HG02970 (cell line): Measurements from ENCODE around the gene KRTAP5-9.
"Not testable (repeated sequence)": the region's sequence is repeated elsewhere in the genome, so short reads cannot be mapped to it uniquely, and the experiment has no call there.

ENCODE experiments used
- ATAC-seq: cut with Tn5 transposase; IDR thresholded peaks from one replicate; pipeline ENCODE4 v1.9.1; 2021; ENCODE audit warnings: mild to moderate bottlenecking, moderate library complexity, moderate number of reproducible peaks; ENCODE audit not compliant: unreplicated experiment, low FRiP score

The KRTAP5-9 gene

DNA sequence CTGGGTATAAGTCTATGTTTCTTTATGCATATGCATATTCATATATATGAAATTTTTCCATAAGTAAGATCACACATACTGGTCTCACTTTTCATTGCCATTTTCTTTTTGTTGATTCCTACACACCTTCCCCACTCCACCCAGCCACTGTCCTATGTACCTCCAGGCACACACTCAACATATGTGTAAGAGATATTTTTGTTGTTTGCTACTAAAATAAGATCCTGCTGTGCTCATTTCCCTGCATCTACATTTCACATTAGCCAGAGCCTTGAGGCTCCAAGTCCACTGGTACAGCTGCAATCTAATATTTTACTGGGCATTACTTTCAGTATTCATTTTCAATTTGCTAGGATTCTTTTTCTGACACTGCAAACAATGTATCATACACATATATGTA lies 9.0 kb downstream of the KRTAP5-9 start:
- ATAC-seq: no peak

DNA sequence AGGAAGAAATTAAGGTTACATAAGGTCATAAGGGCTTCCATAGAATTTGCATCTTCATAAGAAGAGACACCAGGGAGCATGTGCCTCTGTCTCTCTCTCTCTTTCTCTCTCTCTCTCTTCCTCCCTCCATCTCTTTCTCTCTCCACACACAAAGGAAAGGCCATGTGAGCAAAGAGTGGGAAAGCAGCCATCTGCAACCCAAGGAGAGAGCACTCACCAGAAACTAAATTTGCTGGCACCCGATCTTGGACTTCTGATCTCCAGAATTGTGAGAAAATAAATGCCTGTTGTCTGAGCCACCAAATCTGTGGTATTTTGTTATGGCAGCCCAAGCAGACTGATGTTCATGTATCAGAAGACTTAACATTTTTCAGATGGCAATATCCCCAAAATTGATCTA lies 10.8 kb downstream of the KRTAP5-9 start:
- ATAC-seq: no peak

DNA sequence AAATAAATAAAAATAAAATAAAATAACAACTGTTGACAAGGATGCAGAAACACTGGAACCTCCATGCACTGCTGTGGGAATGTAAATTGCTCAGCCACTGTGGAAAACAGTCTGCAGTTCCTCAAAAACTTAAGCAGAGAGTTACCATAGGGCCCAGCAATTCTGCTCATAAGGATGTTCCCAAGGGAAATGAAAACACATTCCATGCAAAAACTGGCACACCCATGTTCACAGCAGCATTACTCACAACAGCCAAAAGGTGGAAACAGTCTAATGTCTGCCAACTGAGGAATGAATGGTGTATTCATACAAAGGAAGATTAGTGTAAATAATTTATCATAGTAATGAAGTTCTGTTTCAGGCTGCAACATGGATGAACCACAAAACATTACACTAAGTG lies 13.9 kb downstream of the KRTAP5-9 start:
- ATAC-seq: no peak

DNA sequence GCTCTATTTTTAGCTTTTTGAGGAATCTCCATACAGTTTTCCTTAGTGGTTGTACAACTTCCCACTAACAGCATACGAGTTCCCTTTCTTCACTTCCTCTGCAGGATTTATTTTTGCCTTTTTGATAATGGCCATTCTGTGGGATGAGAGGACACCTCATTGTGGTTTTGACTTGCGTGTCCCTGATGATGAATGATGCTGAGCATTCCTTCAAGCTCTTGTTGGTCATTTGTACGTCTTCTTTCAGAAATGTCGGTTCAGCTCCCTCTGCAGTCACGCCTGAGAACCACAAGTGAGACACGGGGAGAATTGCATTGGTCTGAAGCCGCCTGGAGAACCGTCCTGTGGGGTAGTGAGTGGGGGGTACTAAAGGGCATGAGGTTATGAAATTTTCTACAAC lies 15.2 kb downstream of the KRTAP5-9 start:
- no peak for ATAC-seq

DNA sequence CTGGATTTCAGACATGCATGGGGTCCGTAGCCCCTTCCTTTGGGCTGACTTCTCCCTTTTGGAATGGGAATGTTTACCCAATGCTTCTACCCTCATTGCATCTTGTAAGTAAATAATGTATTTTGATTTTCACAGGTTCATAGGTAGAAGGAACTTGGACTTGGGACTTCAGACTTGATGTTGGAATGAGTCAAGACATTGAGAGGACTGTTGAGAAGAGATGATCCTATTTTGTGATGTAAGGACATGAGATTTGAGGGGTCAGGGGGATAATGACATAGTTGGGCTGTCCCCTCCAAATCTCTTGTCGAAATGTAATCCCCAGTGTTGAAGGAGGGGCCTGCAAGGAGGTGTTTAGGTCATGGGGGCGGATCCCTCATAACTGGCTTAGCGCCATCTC lies 16.2 kb downstream of the KRTAP5-9 start:
- ATAC-seq: no peak

DNA sequence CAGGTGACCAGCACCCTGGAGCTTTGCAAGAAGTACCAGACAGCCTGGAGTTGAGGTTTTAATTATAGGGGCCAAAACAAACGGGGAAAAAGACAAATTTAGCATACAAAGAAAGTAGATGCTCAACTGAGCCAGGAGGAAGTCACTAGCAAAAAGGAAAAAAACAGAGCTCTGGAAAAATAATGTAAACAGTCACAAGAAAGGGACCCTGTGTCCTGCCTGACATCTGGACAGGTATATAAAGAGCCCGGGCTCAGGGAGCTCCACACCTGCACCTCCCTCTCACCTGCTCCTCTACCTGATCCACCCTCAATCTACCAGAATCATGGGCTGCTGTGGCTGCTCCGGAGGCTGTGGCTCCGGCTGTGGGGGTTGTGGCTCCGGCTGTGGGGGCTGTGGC lies 17.0 kb downstream of the KRTAP5-9 start, which contains the start of gene KRTAP5-10:
TSS of gene KRTAP5-10 (plus strand) at position 301 of the 400 bp plus-strand sequence. CDS start at position 326, 25 bp downstream.
- no peak for ATAC-seq

DNA sequence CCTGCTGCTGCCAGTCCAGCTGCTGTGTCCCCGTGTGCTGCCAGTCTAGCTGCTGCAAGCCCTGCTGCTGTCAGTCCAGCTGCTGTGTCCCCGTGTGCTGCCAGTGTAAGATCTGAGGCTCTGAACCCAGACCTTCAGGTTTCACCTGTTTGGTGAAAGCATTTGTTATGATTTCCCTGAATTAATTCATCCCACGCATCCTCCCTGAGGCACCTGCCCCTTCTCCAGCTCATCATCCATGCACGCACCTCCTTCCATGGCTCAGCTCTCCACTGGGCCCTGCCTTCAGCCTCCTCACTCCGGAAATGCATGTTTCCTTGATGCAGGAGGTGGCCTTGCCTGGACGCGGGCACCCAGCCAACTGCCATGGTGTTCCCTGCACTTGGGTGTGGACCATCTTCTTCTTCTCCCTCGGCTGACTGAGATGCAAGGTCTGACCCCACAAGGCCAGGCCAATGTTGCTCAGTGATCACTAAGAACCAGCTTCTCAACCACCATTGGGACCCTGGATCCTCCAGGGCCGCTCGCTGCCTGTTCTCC lies 17.9 kb downstream of the KRTAP5-9 start:
- ATAC-seq: no peak

DNA sequence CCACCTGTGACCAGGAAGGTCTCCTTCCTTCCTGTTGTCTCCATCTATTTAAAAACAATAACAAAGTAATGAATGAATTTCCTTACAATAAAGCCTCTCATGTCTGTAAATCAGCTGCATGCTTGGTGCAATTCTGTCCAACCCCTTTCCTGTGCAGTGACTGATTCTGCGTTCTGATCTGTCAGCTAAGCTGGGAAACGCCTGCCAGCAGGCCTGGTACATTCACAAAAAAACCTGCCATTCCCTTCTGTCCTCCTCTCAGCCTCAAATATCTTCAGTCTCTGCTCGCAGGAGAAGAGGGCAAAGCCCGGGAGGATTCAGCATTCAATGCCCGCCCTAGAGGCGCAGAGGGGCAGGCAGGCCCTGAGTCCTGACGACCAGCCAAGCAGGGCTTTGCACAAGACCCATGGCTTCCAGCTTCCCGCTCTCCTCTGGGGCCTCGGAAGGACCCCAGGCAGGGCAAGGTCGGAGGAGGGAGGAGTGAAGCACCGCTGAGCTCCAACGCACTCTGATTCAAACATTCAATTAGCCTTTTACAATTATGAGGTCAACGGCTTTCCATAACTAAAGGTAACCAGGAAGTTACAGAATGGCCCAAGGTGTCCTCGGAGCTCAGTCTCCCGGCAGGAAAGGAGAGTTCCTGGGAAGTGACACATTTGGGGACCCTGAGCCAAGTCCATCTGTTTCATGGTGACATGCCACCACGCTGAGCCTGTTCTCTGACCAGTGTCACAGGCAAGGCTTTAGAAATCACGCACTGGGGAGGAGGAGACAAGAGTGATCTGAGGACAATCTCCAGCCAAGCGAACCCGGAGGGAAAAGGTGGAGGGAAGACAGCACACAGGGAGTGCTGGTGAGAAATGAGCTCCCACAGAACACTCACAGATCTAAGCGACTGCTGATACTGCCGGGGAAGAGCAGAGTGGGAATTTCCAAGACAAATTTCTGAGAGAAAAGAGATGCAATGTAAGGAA lies 18.7 kb downstream of the KRTAP5-9 start:
- not testable (repeated sequence) for ATAC-seq

DNA sequence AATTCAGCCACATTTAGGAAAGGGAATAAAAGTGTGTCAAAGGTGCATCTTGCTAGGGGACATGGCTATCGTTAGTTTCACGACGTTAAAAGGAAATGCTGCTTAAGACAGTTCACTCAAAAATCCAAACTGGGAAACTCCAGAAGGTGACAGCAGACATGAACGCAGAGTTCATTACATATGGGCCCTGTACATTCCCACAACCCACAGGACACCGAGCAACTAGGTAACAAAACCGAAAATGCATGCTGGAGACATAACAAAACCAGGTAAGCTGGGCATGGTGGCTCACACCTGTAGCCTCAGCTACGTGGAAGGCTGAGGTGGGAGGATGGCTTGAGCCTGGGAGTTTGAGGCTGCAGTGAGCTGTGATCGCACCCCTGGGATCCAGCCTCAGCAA lies 19.4 kb downstream of the KRTAP5-9 start:
- ATAC-seq: not testable (repeated sequence)

DNA sequence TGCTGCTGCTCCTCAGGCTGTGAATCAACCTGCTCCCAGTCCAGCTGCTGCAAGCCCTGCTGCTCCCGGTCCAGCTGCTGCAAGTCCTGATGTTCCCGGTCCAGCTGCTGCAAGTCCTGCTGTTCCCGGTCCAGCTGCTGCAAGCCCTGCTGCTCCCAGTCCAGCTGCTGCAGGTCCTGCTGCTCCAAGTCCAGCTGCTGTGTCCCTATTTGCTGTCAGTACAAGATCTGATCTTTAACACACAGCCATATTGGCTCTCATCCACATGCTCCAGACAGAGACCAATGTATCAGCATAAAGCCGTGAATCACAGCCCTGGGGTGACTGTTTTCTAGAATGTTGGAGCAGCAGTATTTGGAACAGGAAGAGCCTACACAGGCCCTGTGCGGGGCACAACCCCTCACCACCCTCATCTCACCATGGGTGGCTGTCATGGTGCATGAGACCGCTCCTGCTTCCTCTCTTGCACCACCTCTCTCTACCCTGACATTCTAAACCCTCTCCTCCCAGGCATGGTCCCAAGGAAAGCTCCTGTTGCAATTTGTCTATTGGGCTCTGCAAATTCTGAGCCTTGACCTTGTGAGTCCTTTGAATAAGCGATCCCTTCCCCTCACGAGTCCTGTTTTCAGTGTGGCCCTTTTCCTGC lies 20.6 kb downstream of the KRTAP5-9 start:
- ATAC-seq: no peak

DNA sequence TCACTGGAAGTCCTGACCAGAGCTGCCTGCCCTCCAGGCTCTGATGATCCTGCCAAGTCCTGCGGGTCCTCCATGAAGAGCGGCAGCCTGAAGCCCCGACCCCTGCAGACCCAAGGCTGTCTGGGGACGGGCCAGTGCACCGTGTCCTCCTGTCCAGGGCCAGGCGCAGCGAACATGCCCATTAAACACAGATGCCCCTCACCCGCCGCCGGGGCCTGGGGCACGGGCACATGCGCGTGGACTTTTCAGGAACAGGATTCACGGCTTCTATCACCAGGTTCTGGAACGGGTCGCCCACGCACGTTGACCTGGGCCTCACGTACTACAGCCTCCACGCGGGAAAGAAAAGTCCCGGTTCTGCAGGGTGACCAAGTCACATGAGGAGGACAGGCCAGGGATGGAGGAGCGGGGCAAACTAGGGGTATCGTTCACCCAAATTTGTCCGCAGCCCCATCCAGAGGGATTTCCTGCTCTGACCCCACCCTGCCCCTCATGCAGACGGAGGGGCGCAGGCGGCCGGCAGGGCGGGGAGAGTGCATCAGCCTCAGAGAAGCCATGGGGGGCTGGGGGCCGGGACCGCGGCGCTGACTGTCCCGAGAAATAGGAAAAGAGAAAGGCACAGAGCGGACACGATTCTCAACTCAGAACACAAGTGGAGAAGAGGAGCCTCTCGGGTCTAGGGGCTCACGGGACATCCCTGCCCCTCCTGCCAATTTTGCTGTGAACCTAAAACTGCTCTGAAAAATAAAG lies 23.1 kb downstream of the KRTAP5-9 start:
- not testable (repeated sequence) for ATAC-seq

DNA sequence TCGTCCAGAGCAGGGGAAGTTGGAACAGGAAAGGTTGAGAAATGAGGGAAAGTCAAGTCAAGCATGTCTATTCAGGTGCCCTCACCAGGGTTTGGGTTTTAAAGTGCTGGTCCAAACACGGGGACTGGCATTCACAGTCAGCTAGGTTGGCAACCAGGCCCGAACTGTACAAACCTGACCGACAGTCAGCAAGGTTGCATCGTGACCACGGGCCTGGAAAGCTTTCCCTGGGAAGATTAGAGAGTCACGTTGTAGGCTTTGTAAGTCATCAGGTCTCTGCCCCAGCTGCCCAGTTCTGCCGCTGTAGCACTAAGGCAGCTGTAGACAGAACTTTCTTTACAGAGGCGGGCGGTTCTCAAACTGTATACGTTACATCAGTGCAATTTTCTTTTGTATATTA lies 24.6 kb downstream of the KRTAP5-9 start:
- ATAC-seq: no peak

DNA sequence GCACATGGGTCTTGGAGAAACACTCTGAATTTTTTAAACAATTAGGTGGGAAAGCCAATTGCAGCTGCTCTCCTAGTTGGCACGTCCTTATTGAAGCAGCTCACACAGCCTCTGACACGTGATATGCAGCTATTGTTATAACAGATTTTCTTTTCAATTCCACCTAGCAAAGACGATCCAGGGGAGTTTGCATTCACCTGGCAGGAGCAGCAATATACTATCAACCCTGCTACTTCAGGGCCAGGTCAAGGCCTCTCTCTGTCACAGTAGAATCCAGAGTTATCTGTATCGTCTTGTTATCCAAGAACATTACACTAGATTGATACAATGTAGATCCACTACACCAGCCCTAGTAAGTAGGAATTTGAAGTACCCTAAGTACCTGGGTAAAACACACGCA lies 26.2 kb downstream of the KRTAP5-9 start:
- no peak for ATAC-seq

DNA sequence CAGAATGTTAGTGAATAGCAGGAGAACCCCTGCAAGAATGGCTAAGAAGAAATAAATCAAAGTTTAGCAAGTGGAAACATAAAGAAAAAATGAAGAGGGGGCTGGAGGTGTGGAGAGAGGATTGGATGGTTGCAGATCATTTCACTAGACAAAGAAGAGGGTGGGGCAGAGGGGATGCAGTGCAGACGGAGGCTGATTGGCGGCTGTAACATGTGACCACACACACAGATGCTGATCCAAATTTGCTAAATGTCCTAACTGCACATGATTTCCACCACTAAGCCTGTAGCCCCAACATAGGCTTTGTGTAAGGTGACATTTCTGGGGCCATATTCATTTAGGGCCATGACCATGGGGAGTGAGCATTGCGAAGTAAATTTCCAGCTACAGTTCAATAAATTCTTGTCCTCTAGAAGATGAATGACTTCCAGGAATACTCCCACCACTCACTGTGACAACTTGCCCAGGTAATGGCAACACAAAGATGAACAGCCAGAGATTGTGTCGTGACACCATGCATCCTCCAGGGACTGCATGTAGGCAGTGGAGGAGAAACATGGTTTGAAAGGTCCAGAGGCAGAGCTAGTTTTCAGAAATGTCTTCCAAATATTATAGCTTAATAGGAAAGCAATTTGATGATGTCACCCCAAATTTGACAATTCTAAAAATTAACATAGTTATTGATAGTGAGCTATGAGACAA lies 27.7 kb downstream of the KRTAP5-9 start:
- no peak for ATAC-seq

DNA sequence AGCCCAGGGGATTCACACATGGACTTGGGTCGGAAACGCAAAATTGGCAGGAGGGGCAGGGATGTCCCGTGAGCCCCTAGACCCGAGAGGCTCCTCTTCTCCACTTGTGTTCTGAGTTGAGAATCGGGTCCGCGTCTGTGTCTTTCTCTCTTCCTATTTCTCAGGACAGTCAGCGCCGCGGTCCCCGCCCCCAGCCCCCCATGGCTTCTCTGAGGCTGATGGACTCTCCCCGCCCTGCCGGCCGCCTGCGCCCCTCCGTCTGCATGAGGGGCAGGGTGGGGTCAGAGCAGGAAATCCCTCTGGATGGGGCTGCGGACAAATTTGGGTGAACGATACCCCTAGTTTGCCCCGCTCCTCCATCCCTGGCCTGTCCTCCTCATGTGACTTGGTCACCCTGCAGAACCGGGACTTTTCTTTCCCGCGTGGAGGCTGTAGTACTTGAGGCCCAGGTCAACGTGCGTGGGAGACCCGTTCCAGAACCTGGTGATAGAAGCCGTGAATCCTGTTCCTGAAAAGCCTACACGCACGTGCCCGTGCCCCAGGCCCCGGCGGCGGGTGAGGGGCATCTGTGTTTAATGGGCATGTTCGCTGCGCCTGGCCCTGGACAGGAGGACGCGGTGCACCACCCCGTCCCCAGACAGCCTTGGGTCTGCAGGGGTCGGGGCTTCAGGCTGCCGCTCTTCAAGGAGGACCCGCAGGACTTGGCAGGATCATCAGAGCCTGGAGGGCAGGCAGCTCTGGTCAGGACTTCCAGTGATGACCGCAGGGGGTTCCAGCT lies 28.7 kb downstream of the KRTAP5-9 start:
- ATAC-seq: not testable (repeated sequence)

DNA sequence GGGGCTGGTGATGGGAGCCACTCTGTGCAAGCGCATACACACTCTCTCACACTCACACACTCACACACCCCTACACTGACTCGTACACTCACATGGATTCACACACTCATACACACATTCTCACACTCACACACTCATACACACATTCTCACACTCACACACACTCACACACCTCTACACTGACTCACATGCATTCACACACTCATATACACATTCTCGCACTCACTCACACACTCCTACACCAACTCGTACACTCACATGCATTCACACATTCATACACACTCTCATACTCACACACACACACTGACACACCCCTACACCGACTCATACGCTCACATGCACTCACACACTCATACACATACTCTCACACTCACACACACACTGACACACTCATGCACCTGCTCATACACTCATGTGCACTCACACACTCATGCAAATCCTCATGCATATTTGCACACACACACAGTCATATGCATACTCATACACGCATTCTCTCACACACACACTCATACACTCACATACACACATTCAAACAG lies 29.3 kb downstream of the KRTAP5-9 start:
- ATAC-seq: no peak

DNA sequence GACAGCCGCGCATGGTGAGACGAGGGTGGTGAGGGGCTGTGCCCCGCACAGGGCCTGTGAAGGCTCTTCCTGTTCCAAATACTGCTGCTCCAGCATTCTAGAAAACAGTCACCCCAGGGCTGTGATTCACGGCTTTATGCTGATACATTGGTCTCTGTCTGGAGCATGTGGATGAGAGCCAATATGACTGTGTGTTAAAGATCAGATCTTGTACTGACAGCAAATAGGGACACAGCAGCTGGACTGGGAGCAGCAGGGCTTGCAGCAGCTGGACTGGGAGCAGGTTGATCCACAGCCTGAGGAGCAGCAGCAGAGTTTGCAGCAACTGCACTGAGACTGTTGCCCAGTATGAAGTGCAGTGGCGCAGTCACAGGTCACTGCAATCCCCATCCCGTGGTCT lies 31.3 kb downstream of the KRTAP5-9 start:
- ATAC-seq: not testable (repeated sequence)

DNA sequence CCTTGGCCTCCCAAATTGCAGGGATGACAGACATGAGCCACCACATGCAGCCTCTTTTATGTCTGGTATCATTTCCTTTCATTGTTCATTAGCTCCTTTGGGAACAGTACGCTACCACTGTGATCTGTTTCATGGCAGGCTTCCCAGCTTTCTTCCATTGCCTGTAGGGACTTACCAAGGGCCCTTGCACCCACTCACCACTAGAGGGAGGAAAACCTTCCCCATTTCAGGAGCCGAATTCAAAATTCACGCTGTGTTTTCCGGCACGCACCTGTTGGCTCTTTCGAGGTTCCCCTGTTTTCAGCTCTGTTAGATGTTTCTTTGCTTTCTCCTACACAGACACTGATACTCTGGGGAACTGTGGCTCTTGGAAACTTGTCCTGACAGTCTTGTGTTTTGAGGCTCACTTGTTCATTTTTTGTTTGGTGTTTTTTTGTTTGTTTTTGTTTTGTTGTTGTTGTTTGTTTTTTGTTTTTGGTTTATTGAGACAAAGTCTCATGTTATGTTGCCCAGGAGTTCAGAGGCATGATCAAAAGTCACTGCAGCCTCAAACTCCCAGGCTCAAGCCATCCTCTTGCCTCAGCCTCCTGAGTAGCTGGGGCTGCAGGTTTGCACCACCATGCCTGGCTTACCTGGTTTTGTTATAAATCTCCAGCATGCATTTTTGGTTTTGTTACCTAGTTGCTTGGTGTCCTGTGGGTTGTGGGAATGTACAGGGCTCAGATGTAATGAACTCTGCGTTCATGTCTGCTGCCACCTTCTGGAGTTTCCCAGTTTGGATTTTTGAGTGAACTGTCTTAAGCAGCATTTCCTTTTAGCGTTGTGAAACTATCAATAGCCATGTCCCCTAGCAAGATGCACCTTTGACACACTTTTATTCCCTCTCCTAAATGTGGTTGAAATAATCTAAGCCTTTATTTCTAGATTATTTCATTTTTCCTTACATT lies 32.1 kb downstream of the KRTAP5-9 start:
- ATAC-seq: no peak
